Panc1 (cell line): ENCODE measurements around the gene PPP1R16B. TPM values are rescaled to one million over a fixed set of nuclear protein-coding genes. Genes with fewer than 3 reads are reported as not detected.

Experiments used
- ATAC-seq: fragments of 200-7000 bp; cut with Tn5 transposase; 2 replicates; pipeline ENCODE4 v1.9.1; 2020; ENCODE audit warnings: mild to moderate bottlenecking, moderate library complexity
- BruUV-seq: library from RNA; stranded (reverse); fragments of 400-500 nt; replicated peaks from 2 replicates; lab custom pipeline; 2021; lab: Mats Ljungman, UMichigan
- CTCF ChIA-PET: fragments of 300-600 bp; sonication (Branson Sonifier 250); formaldehyde crosslinking; loops from one replicate; lab custom pipeline; 2022; ENCODE audit warnings: antibody characterized with exemption; lab: Charles Lee
- POLR2A ChIA-PET: fragments of 300-600 bp; sonication (Branson Sonifier 250); formaldehyde crosslinking; loops from one replicate; lab custom pipeline; 2022; ENCODE audit warnings: antibody characterized with exemption; lab: Charles Lee
- DNase-seq: peaks from one replicate; pipeline ENCODE4 v3.0.0-alpha.2; 2010; ENCODE audit warnings: low read depth, low spot score
- H3K27ac ChIP-seq: 2 replicates; pipeline ENCODE4 v1.5.1; 2011; ENCODE audit warnings: mild to moderate bottlenecking, low read length, inconsistent platforms
- H3K27me3 ChIP-seq: fragments of 200-500 bp; sonication (Bioruptor generic); 2 replicates; pipeline ENCODE4 v1.6.0; 2014; ENCODE audit warnings: low read length, inconsistent platforms; ENCODE audit not compliant: control insufficient read depth, insufficient read depth
- H3K36me3 ChIP-seq: fragments of 200-500 bp; sonication (Bioruptor generic); 2 replicates; pipeline ENCODE4 v1.5.1; 2014; ENCODE audit warnings: inconsistent platforms, mild to moderate bottlenecking, low read length, moderate library complexity; ENCODE audit not compliant: control insufficient read depth, insufficient read depth
- H3K4me1 ChIP-seq: 2 replicates; pipeline ENCODE4 v1.5.1; 2011; ENCODE audit warnings: inconsistent platforms, mild to moderate bottlenecking, low read length, moderate library complexity; ENCODE audit not compliant: control insufficient read depth, insufficient read depth
- H3K4me3 ChIP-seq, 2 experiments: 2 replicates each; pipeline ENCODE4 v1.5.1; 2011 to 2012; ENCODE audit warnings: low read depth in 2 of 2, low read length in 2 of 2, mild to moderate bottlenecking in 2 of 2, inconsistent platforms in 1 of 2, moderate library complexity in 1 of 2
- H3K9me3 ChIP-seq: fragments of 200-500 bp; sonication (Bioruptor generic); 2 replicates; pipeline ENCODE4 v1.5.1; 2014; ENCODE audit warnings: low read depth, mild to moderate bottlenecking, inconsistent platforms, low read length, moderate library complexity; ENCODE audit not compliant: control insufficient read depth, insufficient read depth
- POLR2AphosphoS5 ChIP-seq: IDR thresholded peaks from 2 replicates; pipeline ENCODE4 v1.6.1; 2012; ENCODE audit warnings: mild to moderate bottlenecking, low read depth, low read length, moderate library complexity
- REST ChIP-seq, 2 experiments: IDR thresholded peaks; 2 replicates each; pipeline ENCODE4 v1.6.1; 2011 to 2012; ENCODE audit warnings: low read depth in 2 of 2, control low read depth in 1 of 2, low read length in 1 of 2, mild to moderate bottlenecking in 1 of 2, moderate library complexity in 1 of 2; ENCODE audit not compliant: insufficient read depth in 1 of 2
- SIN3A ChIP-seq: IDR thresholded peaks from 2 replicates; pipeline ENCODE4 v1.6.1; 2012; ENCODE audit warnings: low read depth, mild to moderate bottlenecking, low read length, moderate library complexity, borderline replicate concordance; ENCODE audit not compliant: insufficient read depth
- TCF7L2 ChIP-seq: IDR thresholded peaks from 2 replicates; pipeline ENCODE4 v1.6.1; 2011; ENCODE audit warnings: mild to moderate bottlenecking, low read depth, low read length, inconsistent platforms
- in situ Hi-C: cut with HindIII; loops from 2 replicates; pipeline ENCODE4 v1.10.0; 2016; ENCODE audit warnings: low sequenced_read_pairs, low pct_unique_long_range_greater_than_20kb
- intact Hi-C: fragments of 100-400 bp; cut with micrococcal nuclease; formaldehyde crosslinking; loops from one replicate; pipeline ENCODE4 v1.10.0; 2022; ENCODE audit not compliant: unreplicated experiment
- total RNA-seq: library from RNA; stranded (reverse); gene quantifications from one replicate; pipeline ENCODE4 v1.2.1, GENCODE V29; 2021; ENCODE audit not compliant: unreplicated experiment
- TF ChIP-seq, protein P1 (sequence below): fragments of 450-650 bp; IDR thresholded peaks from 2 replicates; pipeline ENCODE4 v1.5.1; 2017; ENCODE audit warnings: mild to moderate bottlenecking

PPP1R16B gene
- total RNA-seq, 1 experiment from 2014 or later = 0.92 TPM

- intact Hi-C loops (no loop called here), in situ Hi-C loops (no loop called here)
- Histone ChIP-seq H3K27ac (no peak overlapping the region), H3K9me3 (no peaks in the 10 kb centered on the region), H3K4me3 (no peak overlapping the region), H3K4me1 (peaks cover 4% of the 10 kb centered on the region; the same call in 1 of the 2 replicates), H3K27me3 (no peaks in the 10 kb centered on the region), H3K36me3 (no peaks in the 10 kb centered on the region)
- TF ChIP-seq, protein P1, sequence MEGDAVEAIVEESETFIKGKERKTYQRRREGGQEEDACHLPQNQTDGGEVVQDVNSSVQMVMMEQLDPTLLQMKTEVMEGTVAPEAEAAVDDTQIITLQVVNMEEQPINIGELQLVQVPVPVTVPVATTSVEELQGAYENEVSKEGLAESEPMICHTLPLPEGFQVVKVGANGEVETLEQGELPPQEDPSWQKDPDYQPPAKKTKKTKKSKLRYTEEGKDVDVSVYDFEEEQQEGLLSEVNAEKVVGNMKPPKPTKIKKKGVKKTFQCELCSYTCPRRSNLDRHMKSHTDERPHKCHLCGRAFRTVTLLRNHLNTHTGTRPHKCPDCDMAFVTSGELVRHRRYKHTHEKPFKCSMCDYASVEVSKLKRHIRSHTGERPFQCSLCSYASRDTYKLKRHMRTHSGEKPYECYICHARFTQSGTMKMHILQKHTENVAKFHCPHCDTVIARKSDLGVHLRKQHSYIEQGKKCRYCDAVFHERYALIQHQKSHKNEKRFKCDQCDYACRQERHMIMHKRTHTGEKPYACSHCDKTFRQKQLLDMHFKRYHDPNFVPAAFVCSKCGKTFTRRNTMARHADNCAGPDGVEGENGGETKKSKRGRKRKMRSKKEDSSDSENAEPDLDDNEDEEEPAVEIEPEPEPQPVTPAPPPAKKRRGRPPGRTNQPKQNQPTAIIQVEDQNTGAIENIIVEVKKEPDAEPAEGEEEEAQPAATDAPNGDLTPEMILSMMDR = no peak
- TF ChIP-seq TCF7L2 = no peak
- no peak for TF ChIP-seq REST (IDR thresholded peaks at IDR 0.05; ENCODE audit: insufficient read depth in 1 of 2, low read depth in 2 of 2, low read length in 1 of 2)
- TF ChIP-seq POLR2AphosphoS5 = no peak
- TF ChIP-seq SIN3A = no peak
- ChIA-PET CTCF (interaction anchor here (0.6 kb wide), 1 partner anchor 297 kb away, joined by 4 read pairs; no protein-coding TSS in a partner anchor), POLR2A (no interaction called here)
- BruUV-seq = no TSS peak
- ATAC-seq (no peak), DNase-seq (no peak)
These were observed 26.0 kb upstream of the PPP1R16B start for GRCh38 chr20:38779247-38780097.

DNA sequence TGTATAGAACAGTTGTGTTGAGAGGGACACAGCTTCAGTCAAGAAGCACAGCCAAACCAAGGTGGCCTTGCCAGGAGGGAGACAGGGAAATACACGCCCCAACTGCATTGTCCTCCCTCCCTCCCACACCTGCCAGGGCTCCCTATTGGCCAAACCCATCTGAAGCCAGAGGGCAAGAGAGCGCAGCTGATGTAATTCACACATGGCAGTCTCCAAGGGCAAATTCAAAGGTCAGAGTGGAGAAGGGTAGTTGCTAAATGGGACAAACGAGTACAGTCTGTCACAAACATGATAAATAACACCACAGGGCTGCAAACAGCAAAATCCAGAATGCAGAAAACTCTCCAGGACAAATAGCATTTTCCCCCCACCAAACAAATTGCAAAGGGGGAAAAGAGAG, 23.2 kb upstream of the PPP1R16B start:
- ChIA-PET POLR2A (no interaction called here), CTCF (no interaction called here)
- Histone ChIP-seq H3K36me3 (no peaks in the 10 kb centered on the region), H3K4me3 (no peak overlapping the region), H3K9me3 (no peaks in the 10 kb centered on the region), H3K4me1 (peaks cover 4% of the 10 kb centered on the region; the same call in 1 of the 2 replicates), H3K27ac (no peak overlapping the region), H3K27me3 (no peaks in the 10 kb centered on the region)
- in situ Hi-C loops (no loop called here), intact Hi-C loops (no loop called here)
- ATAC-seq = no peak
- BruUV-seq = no TSS peak
- TF ChIP-seq POLR2AphosphoS5 = no peak
- TF ChIP-seq, protein P1 = no peak
- no peak for TF ChIP-seq SIN3A
- no peak for TF ChIP-seq TCF7L2
- no peak for TF ChIP-seq REST (IDR thresholded peaks at IDR 0.05; ENCODE audit: insufficient read depth in 1 of 2, low read depth in 2 of 2, low read length in 1 of 2)
- DNase-seq = no peak
